ENCODE measurements around the gene GFOD1. TPM values are rescaled to one million over a fixed set of nuclear protein-coding genes. Genes with fewer than 3 reads are reported as not detected.
A peak's percentile ranks its signal among the peaks of the same experiment; 100 is the strongest.

Gene GFOD1
- total and polyA plus RNA-seq, 10 donors: 3.4 to 54.0 (median 32.5) TPM

DNA sequence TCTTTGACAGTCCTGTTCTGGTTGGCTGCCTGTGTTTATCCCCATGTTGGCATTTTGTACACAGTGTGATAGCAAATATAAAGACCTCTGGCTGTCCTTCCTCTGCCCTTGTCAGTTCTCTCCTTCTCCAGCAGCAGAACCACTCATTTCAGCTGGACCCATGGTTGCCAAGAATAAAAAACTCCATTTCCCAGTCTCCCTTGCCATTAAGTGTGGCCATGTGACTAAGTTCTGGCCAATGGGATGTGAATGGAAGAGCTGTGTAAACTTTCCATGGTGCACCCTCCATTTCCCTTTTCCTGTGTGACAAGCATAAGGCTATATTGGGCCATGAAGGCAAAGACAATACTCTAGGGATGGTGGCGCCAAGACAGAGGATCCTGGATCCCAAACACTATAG, 80.6 kb downstream of the GFOD1 start:
- WGBS, 5 donors: 78 to 100% (median 95%) methylated on average over 1 of the region's 1 CpG
- DNase-seq: no peak
- intact Hi-C loops (cut with DNase I; ENCODE audit: low total_unique reads): no loop called here
- Histone ChIP-seq H3K4me3 (no peak overlapping the region), H3K4me1 (peaks cover 0 to 79% (median 37%) of the 10 kb centered on the region in 6 donors), H3K36me3 (no peaks in the 10 kb centered on the region), H3K27me3 (replicated peaks in 1 of 7) (no peaks in the 10 kb centered on the region), H3K27ac (peak overlapping the region in 6 of 8 donors; percentile 14 to 82 (median 70)), H3K9me3 (no peaks in the 10 kb centered on the region)
- TF ChIP-seq, protein P1, sequence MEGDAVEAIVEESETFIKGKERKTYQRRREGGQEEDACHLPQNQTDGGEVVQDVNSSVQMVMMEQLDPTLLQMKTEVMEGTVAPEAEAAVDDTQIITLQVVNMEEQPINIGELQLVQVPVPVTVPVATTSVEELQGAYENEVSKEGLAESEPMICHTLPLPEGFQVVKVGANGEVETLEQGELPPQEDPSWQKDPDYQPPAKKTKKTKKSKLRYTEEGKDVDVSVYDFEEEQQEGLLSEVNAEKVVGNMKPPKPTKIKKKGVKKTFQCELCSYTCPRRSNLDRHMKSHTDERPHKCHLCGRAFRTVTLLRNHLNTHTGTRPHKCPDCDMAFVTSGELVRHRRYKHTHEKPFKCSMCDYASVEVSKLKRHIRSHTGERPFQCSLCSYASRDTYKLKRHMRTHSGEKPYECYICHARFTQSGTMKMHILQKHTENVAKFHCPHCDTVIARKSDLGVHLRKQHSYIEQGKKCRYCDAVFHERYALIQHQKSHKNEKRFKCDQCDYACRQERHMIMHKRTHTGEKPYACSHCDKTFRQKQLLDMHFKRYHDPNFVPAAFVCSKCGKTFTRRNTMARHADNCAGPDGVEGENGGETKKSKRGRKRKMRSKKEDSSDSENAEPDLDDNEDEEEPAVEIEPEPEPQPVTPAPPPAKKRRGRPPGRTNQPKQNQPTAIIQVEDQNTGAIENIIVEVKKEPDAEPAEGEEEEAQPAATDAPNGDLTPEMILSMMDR (IDR thresholded peaks at IDR 0.05 in 8 of 11, conservative IDR thresholded peaks at IDR 0.05 in 3 of 11): no peak
- no peak for TF ChIP-seq POLR2A (IDR thresholded peaks at IDR 0.05)
- no peak for TF ChIP-seq POLR2AphosphoS5 (IDR thresholded peaks at IDR 0.05)

DNA sequence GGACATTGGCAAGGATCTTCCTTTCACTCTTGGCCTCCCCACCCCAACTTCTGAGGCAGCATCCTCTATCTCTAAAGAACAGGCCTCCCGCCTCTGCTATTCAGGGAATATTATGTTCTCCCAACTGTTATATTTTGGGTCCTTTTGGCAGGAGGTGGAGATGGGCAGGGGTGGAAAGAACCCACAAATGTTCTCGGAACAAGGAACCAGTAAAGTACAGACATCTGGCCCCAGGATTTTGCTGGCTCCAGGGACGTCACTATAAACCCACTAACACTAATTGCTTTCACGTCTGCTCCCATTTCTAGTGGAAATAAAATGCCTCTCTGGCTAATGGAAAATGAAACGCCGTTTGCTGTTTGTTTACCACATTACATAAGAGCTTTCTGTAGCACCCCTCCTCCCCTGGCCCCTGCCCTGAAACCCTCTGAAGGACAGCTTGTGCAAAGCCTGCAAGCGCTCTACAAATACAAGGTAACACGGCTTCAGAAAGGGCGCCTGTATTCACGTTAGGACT, 81.4 kb downstream of the GFOD1 start:
- H3K36me3 ChIP-seq: no peaks in the 10 kb centered on the region
- peak overlapping the region in 5 of 8 donors; percentile 10 to 82 (median 75) for H3K27ac ChIP-seq
- 57 to 90% (median 71%) methylated on average over 10 of the region's 10 CpGs for WGBS, 5 donors
- intact Hi-C loops (cut with DNase I; ENCODE audit: low total_unique reads): no loop called here
- no peaks in the 10 kb centered on the region for H3K9me3 ChIP-seq
- TF ChIP-seq POLR2A (IDR thresholded peaks at IDR 0.05) (no peak), POLR2AphosphoS5 (IDR thresholded peaks at IDR 0.05) (no peak)
- TF ChIP-seq, protein P1 (IDR thresholded peaks at IDR 0.05 in 8 of 11, conservative IDR thresholded peaks at IDR 0.05 in 3 of 11): no peak
- H3K4me1 ChIP-seq: peaks cover 2 to 75% (median 34%) of the 10 kb centered on the region in 6 donors
- H3K4me3 ChIP-seq: no peak overlapping the region
- no peaks in the 10 kb centered on the region for H3K27me3 ChIP-seq (replicated peaks in 1 of 7)
- DNase-seq: no peak

DNA sequence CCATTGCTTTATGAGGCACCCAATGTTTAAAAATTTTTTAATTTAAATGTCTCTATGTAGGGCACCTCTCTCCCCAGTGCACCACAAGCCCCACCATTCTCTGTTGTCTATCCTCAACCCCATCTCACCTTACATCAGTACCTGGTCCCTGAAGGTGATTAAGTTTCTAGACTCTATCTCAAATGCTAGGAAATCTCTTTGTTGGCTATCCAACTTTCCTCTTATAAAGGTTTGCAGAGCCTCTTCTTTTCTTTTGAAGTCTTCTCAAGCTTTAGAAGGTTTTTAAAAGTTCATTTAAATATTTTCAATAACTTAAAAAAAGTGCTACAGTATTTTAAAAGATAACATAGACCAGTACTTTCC, 82.5 kb downstream of the GFOD1 start:
- H3K9me3 ChIP-seq: no peaks in the 10 kb centered on the region
- no peaks in the 10 kb centered on the region for H3K36me3 ChIP-seq
- H3K27me3 ChIP-seq (replicated peaks in 1 of 7): no peaks in the 10 kb centered on the region
- no peak overlapping the region for H3K4me3 ChIP-seq
- intact Hi-C loops (cut with DNase I; ENCODE audit: low total_unique reads): no loop called here
- H3K27ac ChIP-seq: peak overlapping the region in 4 of 8 donors; percentile 49 to 82 (median 72)
- TF ChIP-seq POLR2AphosphoS5 (IDR thresholded peaks at IDR 0.05) (no peak), POLR2A (IDR thresholded peaks at IDR 0.05) (no peak)
- peaks cover 4 to 74% (median 31%) of the 10 kb centered on the region in 6 donors for H3K4me1 ChIP-seq
- DNase-seq: no peak

DNA sequence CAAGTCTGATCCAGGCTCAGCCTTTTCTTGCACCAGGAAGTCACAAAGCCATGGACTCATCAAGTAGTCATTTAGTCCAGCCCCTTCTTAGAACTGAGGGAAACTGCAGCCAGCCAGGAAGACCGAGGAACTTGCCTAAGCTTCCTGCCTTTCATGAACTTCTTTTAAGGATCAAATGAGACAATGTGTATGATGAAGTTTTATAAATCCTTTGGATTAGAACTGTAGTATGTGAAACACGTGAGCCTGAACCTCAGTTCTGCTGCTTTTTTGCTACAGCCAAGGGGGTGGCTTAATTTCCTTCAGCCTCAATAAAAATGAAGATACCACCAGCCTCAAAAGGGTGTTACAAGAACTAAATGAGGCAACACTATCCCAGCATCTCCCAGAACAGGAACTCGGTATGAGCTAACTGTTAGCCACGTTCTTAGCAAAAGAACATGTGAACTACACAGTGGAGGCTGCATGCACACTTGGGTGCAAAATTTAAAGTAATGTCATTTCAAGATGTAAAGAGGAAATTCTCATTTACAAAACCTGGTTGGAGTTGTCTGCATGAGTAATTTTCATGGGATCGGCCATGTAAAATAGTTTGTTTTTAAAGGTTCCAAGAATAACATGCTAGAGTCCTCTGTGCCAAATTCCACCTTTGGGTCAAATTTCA, 83.0 kb downstream of the GFOD1 start:
- intact Hi-C loops (cut with DNase I; ENCODE audit: low total_unique reads): no loop called here

More for the DNA sequence above, 83.0 kb downstream of the GFOD1 start:
- Histone ChIP-seq H3K36me3 (no peaks in the 10 kb centered on the region), H3K9me3 (no peaks in the 10 kb centered on the region), H3K27me3 (replicated peaks in 1 of 7) (no peaks in the 10 kb centered on the region), H3K27ac (peak overlapping the region in 6 of 8 donors; percentile 17 to 82 (median 58)), H3K4me3 (no peak overlapping the region), H3K4me1 (peaks cover 4 to 74% (median 29%) of the 10 kb centered on the region in 6 donors)
- no peak for DNase-seq
- peak in 1 of 3 donors; percentile 24 for TF ChIP-seq POLR2AphosphoS5 (IDR thresholded peaks at IDR 0.05)
- TF ChIP-seq POLR2A (IDR thresholded peaks at IDR 0.05): no peak
- TF ChIP-seq, protein P1 (IDR thresholded peaks at IDR 0.05 in 8 of 11, conservative IDR thresholded peaks at IDR 0.05 in 3 of 11): no peak
- 35 to 62% (median 47%) methylated on average over 5 of the region's 5 CpGs for WGBS, 5 donors
